ENCODE results near the gene C10orf95. TPM values are rescaled to one million over a fixed set of nuclear protein-coding genes. Genes with fewer than 3 reads are reported as not detected.

The C10orf95 gene
- total RNA-seq, 1 donor from 2014 or later: 0.82 TPM

DNA sequence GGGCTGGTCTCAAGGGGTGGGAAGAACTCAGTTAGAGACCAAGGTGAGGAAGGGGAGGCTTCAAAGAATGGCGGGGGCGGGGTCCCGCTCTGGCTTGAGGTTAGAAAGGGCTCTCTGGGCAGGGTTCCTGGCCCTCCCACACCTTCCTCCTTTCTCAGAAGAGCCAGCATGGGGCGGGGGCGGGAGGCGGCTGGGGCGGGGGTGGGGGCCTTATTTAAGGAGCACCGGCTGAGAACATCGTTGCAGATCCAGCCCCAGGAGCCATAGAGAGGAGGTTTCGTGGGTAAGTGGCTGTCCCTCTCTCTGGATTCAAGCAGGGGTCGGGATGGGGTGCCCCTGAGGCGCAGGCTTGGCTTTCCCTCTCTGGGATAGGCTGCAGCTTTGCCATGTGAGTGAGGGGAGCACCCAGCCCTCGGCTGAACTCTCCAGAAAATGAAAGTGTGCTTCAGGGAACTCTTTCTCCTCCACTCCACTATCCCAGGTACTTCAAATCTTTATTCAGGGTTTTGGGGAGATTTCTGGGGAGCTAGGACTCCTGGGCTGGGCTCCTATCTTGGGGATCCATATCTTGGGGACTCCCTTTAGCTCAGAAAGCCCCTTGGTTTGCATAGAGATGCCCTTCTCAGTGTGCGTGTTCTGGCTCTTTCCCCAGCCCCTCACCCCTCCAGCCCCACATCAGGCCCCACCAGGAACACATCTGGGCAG, 15.7 kb downstream of the C10orf95 start:
- FAIRE-seq (no peak), DNase-seq (ENCODE audit: low spot score in 2 of 2) (no peak)

DNA sequence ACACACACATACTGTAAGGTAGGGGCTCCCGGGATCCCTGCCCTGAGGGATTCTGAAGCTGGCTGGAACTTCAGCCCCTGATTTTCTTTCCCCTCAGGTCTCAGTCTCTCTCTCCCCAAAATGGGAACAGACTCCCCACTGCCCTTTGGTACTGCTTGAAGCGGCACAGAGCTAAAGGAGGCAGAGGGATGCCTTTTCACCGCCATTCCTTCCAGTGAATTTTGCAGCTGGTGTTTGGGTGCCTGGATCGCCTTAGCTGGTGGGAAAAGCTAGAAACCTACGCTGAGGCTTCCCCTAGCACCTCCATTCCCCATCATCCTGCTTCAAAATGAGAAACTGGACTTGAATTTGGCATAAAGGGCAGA, 16.2 kb downstream of the C10orf95 start:
- DNase-seq (ENCODE audit: low spot score in 2 of 2) (no peak), FAIRE-seq (no peak)

DNA sequence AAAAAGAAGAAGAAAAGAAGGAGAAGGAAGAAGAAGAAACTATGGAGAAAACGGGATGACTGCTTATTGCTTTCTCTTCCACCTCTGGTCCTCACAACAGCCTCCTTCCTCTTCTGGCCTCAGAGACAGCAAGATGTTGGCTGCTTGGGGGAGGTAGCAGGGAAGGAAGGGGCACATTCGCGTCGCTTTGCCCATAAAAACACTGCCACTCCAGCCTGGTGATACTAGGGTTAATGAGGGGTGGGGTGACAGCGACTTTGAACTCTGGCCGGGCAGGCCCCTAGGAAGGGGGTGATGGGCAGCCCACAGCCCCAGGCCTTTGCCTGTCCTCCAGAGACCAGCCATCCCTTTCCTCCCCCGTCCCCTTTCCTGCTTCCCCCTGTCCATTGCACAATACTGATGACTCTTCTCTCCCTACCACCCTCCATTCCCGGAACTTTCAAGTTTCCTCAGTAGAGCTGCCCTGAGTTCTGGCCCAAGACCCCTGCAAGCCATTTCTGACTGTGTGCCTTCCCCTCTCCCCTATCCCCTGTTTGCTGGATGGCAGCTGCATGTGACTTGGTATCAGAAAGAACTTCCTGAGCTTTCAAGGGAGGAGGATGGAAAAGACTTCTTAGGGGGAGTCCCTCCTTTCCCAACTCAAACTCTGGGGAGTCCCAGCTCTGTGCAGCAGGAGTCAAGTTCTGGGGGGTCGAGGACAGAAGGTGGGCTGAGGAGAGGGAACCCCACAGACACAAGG, 16.8 kb downstream of the C10orf95 start:
- DNase-seq (ENCODE audit: low spot score in 2 of 2) (no peak), FAIRE-seq (no peak)

DNA sequence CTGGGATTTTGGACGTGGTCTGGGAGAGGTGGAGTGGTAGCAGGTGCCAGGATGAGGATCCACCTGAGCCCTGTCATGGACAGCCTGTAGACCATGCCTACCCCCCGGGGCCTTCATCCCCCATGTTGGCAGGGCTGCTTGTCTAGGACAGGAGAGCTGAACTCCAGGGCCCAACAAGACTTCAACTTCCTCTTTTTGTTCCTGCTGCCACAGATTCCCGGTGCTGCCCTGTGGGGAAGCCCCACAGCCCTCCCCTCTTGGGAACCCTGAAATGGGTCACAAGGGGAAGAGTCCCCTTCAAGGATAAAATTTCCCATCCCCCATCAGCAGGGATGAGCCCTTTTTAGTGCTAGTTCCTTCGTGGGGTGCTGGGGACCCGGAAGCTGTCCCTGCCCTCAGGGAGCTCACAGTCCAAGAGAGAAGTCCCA, 17.7 kb downstream of the C10orf95 start:
- no peak for FAIRE-seq
- DNase-seq (ENCODE audit: low spot score in 2 of 2): no peak

DNA sequence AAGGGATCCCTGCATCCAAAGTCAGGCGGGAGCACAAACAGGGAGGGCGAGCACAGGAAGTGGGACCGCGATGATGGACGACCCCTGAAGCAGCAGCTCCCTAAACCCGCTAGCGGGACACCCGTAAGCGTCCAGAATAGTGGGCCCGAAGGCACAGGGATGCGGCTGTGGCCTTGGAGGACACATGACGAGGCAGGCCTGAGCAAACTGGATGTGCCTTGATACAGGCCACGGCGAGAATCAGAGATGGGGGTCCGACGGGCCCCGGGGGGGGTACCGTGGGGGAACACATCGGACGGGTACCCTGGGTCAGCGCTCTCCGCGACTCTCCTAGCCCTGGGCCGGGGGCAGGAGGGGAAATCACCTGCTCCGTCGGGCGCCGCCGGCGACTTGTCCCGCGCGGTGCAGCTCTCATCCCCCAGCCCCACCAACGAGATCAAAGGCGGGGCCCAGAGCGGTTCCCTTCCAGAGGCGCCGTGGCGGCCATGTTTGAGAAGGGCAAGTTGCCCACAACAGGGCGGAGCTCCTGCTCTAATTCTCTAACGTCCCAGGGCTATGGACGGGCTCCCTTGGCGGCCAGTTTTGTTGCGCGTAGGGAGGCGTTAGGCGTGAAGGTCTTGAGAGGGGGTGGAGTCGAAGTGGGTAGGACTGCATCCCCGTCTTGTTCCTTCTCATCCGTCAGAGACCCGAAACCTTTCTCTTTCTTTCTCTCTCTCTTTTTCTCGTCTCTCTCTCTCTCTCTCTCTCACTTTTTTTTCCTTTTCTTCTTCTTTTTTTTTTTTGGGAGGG, 19.0 kb downstream of the C10orf95 start, which contains the start of gene CUEDC2:
Gene CUEDC2, minus strand, starts transcription at position 413 of the 789 bp plus-strand sequence. CDS start 7,386 bp downstream, outside the sequence.
- DNase-seq (ENCODE audit: low spot score in 2 of 2) (peak; percentile 86 to 93), FAIRE-seq (no peak)

DNA sequence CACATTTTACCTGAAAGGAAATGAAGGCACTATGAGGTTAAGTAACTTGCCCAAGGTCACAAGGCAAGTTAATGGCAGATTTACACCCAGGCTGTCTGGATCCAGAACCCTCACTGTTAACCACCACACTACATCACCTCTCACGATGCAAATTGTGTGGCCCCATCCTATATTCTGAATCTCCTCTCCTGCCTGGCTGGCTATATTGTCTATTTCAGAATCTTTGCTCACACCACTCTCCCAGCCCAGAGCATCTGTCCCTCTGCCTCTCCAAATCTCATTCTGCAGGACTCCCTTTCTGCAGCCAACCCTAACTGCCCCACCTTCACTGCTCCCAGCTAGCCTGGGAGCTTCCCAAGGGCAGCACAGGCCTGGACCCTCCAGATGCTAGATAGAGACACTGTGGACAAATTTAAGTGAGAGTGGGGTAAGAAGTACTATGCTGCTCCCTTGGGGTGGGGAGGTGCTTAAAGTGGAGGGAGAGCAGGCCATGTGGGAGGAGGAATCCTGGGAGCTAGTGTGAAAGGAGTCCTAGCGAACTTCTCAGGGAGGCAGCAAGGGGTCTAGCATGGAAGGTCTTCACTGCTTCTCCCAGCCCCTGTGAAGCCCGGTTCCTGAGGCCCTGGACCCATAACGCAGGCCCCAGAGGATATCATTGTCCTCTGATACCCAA, 19.8 kb downstream of the C10orf95 start:
- FAIRE-seq (no peak), DNase-seq (ENCODE audit: low spot score in 2 of 2) (no peak)

DNA sequence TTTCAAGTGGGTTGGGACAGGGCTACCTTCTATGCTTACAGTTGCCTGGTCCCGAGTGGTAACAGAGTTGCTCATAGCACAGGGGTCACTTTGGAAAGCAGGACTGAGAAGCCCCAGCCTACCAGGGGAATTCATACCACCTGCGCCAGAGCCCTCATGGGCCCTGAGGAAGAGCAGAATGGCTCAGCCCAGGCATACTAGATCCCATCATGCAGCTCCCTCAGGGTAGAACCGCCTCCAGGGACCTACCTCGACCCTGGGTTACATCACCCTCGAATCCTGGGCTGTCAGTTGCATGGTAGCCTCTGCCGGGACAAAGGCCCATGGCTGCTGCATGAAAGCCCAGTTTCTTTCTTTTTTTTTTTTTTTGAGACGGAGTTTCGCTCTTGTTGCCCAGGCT, 21.9 kb downstream of the C10orf95 start:
- FAIRE-seq (no peak), DNase-seq (ENCODE audit: low spot score in 2 of 2) (no peak)

DNA sequence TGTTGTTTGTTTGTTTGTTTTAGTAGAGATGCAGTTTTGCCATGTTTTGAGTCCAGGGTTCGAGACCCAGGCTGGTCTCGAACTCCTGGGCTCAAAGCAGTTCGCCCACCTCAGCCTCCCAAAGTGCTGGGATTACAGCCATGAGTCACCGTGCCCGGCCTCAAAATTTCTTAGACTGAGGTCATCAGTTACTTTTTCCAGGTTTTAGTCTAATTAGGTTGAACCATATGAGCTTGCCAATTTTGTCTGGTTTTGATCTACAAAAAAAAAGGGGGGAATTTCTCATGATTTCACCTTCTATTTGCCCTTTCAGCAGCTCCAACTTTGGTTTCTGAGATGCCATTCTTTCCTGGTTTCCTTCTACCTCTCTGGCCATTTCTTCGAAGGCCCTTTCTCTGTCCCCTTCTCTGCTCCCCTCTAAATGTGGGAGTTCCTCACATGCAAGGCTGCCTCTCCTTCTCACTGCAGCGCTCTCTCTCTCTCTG, 24.5 kb downstream of the C10orf95 start:
- DNase-seq (ENCODE audit: low spot score in 2 of 2): no peak
- FAIRE-seq: no peak

DNA sequence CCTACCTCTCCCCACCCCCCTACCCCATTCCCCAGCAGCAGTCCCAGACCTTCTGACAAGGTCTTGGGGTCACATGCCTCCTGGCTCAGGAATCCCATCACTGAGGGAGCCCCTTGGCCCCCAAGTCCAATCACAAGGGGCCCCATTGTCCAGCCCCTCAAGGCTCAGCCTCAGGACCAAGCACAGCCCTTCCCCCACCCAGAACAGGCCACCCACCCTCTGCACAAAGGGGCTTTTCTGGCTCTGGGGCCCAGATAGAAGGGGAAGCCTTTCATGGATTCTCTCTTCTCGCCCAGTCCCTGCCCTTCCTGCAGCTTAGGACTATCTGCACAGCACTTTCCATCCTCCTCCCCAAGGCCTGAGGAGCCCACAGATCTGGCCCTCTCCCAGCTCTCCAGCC, 25.9 kb downstream of the C10orf95 start:
- DNase-seq (ENCODE audit: low spot score in 2 of 2) (no peak), FAIRE-seq (no peak)

DNA sequence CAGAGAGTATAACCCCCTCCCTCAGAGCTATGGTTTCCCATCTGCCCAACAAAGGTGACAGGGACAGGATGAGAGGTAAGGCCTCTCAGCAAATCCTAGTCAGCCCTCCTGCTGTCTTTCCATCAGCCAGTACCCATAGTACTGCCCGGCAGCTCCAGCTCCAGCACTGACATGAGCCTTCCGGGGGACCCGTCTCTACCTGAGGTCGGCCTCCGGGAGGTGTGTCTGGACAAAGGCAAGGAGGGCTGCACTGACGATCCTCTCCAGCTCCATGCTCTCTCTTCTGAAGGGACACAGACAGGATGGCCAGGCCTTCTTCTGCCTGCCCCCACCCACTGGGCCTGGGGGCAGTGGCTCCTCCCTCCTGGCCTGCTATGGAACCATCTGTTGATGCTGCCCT, 26.4 kb downstream of the C10orf95 start:
- FAIRE-seq (no peak), DNase-seq (ENCODE audit: low spot score in 2 of 2) (no peak)

DNA sequence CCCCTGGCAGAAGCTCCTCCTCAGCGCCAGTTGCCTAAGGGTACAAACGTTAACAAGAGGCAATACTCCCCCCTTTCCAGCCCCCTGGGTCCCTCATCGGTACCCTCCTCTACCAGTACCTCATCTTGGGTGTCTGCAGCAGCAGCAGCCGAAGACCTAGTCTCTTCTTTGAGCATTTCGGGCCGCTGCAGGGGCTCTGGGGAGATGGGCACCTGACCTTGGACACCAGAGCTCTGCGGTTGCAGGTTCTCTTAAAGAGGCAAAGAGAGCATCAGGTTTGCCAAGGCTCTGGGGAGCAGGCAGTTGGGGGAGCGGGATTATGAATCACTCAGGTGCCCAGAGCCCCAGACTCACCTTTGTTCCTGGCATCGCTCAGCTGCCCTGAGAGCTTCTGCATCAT, 27.2 kb downstream of the C10orf95 start:
- FAIRE-seq (no peak), DNase-seq (ENCODE audit: low spot score in 2 of 2) (no peak)

DNA sequence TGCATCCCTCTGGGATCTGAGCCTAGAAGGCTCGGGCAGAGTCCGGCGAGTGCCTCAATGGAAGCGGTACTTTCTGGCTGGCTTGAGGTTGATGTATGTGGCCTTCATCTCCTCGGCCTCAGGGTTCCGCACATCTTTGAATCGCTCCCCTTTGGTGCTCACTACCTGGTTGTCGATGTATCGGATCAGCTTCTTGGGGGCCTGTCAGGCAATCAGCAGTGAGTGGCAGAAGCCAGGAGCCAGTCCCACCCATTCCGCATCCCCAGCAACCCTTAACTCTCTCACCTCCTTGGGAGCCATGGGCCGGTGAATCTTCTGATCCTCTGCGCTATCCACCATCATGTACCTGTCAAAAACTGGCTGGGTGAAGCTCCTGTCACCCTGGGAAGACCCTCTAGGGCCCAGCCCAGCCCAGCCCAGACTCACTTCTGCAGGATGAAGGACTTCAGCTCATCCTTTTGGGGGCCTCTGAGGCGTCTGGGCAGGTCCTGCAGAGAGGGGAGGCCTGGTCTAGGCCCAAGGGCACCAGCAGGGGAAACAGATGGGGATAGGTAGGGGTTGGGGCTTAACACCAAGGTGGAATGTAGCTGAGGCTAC, 27.9 kb downstream of the C10orf95 start:
- FAIRE-seq: no peak
- DNase-seq (ENCODE audit: low spot score in 2 of 2): no peak

DNA sequence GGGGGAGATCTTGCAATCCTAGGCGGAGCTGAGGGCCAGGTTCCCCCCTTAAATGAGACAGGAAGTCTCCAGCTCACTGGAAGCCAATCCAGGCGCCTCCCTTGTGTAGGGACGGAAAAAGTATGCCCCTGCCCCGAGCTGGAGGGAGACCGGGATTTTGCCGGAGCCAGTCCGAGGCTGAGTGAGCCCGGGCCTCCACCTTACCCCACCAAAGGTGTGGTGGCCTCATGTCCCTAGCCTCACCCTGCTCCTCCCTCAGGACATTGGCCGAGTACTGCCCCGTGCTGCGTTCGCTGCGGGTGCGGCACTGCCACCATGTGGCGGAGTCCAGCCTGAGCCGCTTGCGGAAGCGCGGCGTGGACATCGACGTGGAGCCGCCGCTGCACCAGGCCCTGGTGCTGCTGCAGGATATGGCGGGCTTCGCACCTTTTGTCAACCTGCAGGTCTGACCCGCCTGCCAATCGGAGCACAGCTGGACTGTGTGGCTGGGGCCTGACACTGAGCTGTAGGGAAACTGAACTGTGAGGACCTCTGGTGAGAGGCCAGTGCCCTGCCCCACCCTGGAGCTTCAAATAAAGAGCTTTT, 28.7 kb downstream of the C10orf95 start:
- FAIRE-seq (no peak), DNase-seq (ENCODE audit: low spot score in 2 of 2) (peak; percentile 71 to 77)

DNA sequence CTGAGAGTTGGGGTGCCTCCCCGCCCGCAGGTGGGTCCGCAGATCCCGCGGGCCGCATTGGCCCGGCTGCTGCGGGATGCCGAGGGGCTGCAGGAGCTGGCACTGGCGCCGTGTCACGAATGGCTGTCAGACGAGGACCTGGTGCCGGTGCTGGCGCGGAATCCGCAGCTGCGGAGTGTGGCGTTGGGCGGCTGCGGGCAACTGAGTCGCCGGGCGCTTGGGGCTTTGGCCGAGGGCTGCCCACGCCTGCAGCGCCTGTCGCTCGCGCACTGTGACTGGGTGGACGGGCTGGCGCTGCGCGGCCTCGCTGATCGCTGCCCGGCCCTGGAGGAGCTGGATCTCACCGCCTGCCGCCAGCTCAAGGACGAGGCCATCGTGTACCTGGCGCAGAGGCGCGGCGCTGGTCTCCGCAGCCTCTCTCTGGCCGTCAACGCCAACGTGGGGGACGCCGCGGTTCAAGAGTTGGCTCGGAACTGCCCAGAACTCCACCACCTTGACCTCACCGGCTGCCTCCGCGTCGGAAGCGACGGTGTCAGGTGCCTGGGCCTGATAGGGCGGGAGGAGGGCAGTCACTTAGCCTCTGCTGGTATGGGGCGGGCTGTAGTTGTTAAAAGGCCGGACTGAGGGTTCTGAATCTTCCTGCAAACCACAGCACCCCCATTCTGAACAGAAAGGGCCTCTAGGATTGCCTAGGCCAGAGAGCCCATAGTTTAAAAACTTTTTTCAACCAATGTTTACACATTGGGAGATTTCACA, 29.4 kb downstream of the C10orf95 start:
- no peak for FAIRE-seq
- DNase-seq (ENCODE audit: low spot score in 2 of 2): peak in 1 of 2 donors; percentile 17

DNA sequence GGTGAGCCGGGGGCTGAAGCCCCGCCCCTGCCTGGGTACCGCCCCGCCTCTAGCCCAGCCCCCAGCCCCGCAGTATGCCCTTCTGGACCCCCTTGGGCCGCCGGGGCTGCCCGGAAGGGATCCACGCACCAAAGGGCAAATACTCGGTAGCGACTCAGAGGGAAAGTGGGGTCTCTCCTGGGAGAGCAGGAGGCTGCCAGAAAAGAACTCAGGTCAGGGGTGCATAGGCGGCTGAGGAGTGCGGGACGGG, 29.9 kb downstream of the C10orf95 start:
- no peak for DNase-seq (ENCODE audit: low spot score in 2 of 2)
- no peak for FAIRE-seq

DNA sequence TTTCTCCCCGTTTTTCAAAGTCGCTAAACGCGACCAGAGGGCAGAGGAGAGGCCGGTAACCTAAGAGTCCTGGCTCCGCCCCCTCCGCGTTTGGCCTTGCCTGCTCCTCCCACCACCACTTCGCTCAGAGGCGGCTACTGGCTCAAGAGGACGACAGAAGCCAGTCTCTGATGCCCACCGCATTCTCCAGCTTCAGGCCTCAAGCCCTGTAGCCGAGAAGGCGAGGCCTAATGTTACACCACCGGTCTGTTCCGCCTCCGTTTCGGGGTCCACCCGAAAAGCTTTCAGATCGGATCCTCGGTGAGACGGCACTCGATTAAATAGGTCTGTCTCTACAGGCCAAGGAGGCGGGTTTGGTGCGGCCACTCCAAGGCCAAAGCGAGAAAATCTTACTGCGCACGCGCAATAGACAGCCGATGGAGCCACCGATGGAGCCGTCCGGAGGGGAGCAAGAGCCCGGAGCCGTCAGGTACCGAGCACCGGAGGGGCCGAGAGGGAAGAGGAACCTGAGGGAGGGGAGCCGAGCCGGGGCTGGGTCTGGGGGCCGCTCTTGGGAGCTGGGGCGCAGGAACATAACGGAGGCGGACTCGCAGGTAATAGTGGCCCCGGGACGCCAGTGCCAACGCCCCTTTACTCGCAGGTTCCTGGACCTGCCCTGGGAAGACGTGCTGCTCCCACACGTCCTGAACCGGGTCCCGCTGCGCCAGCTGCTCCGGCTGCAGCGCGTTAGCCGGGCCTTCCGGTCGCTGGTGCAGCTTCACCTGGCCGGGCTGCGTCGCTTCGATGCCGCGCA, 30.4 kb downstream of the C10orf95 start, which contains the start of gene FBXL15:
Gene FBXL15, plus strand, starts transcription at position 123 of the 793 bp plus-strand sequence. Its CDS starts 294 bp downstream, at position 417.
- no peak for FAIRE-seq
- DNase-seq (ENCODE audit: low spot score in 2 of 2): peak; percentile 93 to 97

DNA sequence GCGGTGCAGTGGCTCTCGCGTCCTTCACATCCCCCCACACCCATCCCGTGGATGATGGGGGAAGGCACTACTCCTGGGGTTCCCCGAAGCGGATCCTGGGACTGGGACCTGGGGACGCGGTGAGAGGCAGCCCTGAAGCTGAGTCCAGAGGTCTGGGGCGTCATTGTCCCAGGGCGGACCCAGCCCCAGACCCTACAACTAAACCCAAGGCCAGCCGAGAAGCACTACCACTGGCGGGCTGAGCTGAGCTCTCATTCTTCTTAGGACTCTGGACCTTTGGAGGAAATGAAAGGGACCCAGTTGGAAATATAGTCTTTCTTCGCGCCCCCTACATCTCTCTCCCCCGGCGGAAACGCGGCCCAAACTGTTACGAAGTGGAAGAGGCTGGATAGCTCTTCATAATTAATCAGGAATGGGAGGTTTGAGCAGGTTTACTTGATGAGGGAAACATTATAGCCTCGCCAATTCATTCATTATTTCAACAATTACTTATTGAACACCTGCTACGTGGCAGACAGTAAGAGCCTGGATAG, 31.1 kb downstream of the C10orf95 start:
- DNase-seq (ENCODE audit: low spot score in 2 of 2) (no peak), FAIRE-seq (no peak)

All from frontal cortex (tissue), 4 donors.